K562 (cell line): ENCODE measurements around the gene MTHFR. TPM values are rescaled to one million over a fixed set of nuclear protein-coding genes. Genes with fewer than 3 reads are reported as not detected.
A peak's percentile ranks its signal among the peaks of the same experiment; 100 is the strongest.

Experiments
- ATF3 ChIP-seq, 2 experiments: fragments of 450-650 bp in 1 of 2; sonication (generic) in 1 of 2; formaldehyde crosslinking in 1 of 2; IDR thresholded peaks in 1 of 2; conservative IDR thresholded peaks in 1 of 2; 2 replicates each; pipeline versions ENCODE4 v1.6.1 to v1.8.1; 2016 to 2023; ENCODE audit warnings: mild to moderate bottlenecking in 2 of 2, moderate library complexity in 2 of 2, inconsistent platforms in 1 of 2, missing genetic modification reagents in 1 of 2
- CEBPG ChIP-seq, 3 experiments: fragments of 200-800 bp in 1 of 3; sonication (Bioruptor generic) in 1 of 3; sonication (generic) in 1 of 3; formaldehyde crosslinking in 1 of 3; IDR thresholded peaks in 2 of 3; conservative IDR thresholded peaks in 1 of 3; 2 replicates each; pipeline versions ENCODE4 v1.6.1 to v1.8.0; 2016 to 2022; ENCODE audit warnings: missing compliant biosample characterization in 2 of 3, missing genetic modification characterization in 2 of 3, mild to moderate bottlenecking in 1 of 3, missing genetic modification reagents in 1 of 3
- CTBP1 ChIP-seq: fragments of 450-650 bp; IDR thresholded peaks from 2 replicates; pipeline ENCODE4 v1.6.1; 2016; ENCODE audit warnings: borderline replicate concordance
- KAT7 ChIP-seq: sonication (generic); formaldehyde crosslinking; IDR thresholded peaks from 2 replicates; pipeline ENCODE4 v1.8.0; 2022; ENCODE audit warnings: missing genetic modification reagents, mild to moderate bottlenecking, borderline replicate concordance
- KLF16 ChIP-seq: IDR thresholded peaks from 2 replicates; pipeline ENCODE4 v1.6.1; 2016; ENCODE audit warnings: antibody characterized with exemption
- MCM2 ChIP-seq: fragments of 450-650 bp; IDR thresholded peaks from 2 replicates; pipeline ENCODE4 v1.6.1; 2017; ENCODE audit warnings: low read depth, mild to moderate bottlenecking
- PBX2 ChIP-seq, 2 experiments: IDR thresholded peaks in 1 of 2; conservative IDR thresholded peaks in 1 of 2; 2 replicates each; pipeline ENCODE4 v1.6.1; 2016; ENCODE audit warnings: low read depth in 2 of 2, mild to moderate bottlenecking in 1 of 2, missing compliant biosample characterization in 1 of 2, missing genetic modification characterization in 1 of 2, moderate library complexity in 1 of 2
- PREB ChIP-seq: sonication (generic); formaldehyde crosslinking; IDR thresholded peaks from 2 replicates; pipeline ENCODE4 v1.8.1; 2023; ENCODE audit warnings: mild to moderate bottlenecking, missing genetic modification reagents
- VEZF1 ChIP-seq: fragments of 200-800 bp; sonication (Bioruptor generic); IDR thresholded peaks from 2 replicates; pipeline ENCODE4 v1.6.1; 2017; ENCODE audit warnings: missing genetic modification characterization, missing compliant biosample characterization
- ZHX1 ChIP-seq: fragments of 150-350 bp; conservative IDR thresholded peaks from 2 replicates; pipeline ENCODE4 v1.6.1; 2014; ENCODE audit warnings: low read length
- ZNF12 ChIP-seq: sonication (generic); formaldehyde crosslinking; IDR thresholded peaks from 2 replicates; pipeline ENCODE4 v1.4.0; 2020; ENCODE audit warnings: mild to moderate bottlenecking, missing genetic modification reagents
- ZNF395 ChIP-seq: fragments of 200-800 bp; sonication (Bioruptor generic); IDR thresholded peaks from 2 replicates; pipeline ENCODE4 v1.6.1; 2017; ENCODE audit warnings: missing genetic modification characterization, missing compliant biosample characterization
- polyA plus RNA-seq, 8 experiments: library from polyadenylated mRNA; depleted of rRNA in 4 of 8; stranded (reverse) in 5 of 8; unstranded in 3 of 8; fragments of >200 nt; fragmentation: Nextera tagmentation in 2 of 8; fragmentation: Illumina TruSeq in 1 of 8; extraction: Ambion mirVana in 2 of 8; extraction: Trizol in 1 of 8; gene quantifications; 2 replicates each; pipeline versions ENCODE4 v1.2.1 to v1.2.3, GENCODE V29; 2011 to 2014; ENCODE audit warnings: inconsistent platforms in 1 of 8, missing spikeins in 1 of 8
- total RNA-seq, 7 experiments: library from RNA; depleted of rRNA in 6 of 7; stranded (reverse); fragments of >200 nt in 6 of 7; fragmentation: Illumina TruSeq in 2 of 7; extraction: Trizol in 2 of 7; gene quantifications; 2 replicates each; pipeline versions ENCODE4 v1.2.1 to v1.2.3, GENCODE V29; 2011 to 2021; ENCODE audit warnings: low replicate concordance in 1 of 7

The MTHFR gene
- total and polyA plus RNA-seq, 9 of the 15 experiments (the other 6 are each of a cell fraction or from before 2014, with no cell fraction given) = 5.0 to 104 (median 62.6) TPM

- TF ChIP-seq MCM2 (no peak), VEZF1 (CRISPR knock-in tag) (no peak), PREB (CRISPR knock-in tag) (no peak), KAT7 (no peak), ZNF395 (CRISPR knock-in tag) (no peak), KLF16 (peak; percentile 60; the same call in 1 of the 2 replicates), ATF3 (IDR thresholded peaks at IDR 0.05) (no peak), ATF3 (CRISPR knock-in tag; conservative IDR thresholded peaks at IDR 0.05) (no peak), CTBP1 (peak; percentile 58; the same call in 1 of the 2 replicates), CEBPG (CRISPR knock-in tag; IDR thresholded peaks at IDR 0.05) (no peak), CEBPG (tag; conservative IDR thresholded peaks at IDR 0.05 in 1 of 2, IDR thresholded peaks at IDR 0.05 in 1 of 2) (no peak), PBX2 (CRISPR knock-in tag; IDR thresholded peaks at IDR 0.05; ENCODE audit: low read depth) (no peak), PBX2 (tag; conservative IDR thresholded peaks at IDR 0.05; ENCODE audit: low read depth) (no peak), ZNF12 (CRISPR knock-in tag) (no peak), ZHX1 (no peak; the same call in 1 of the 2 replicates)
Measured at GRCh38 chr1:11838349-11839272, 32.8 kb upstream of the MTHFR start (continued).
